ENCODE data around the gene BMPR1B. TPM values are rescaled to one million over a fixed set of nuclear protein-coding genes. Genes with fewer than 3 reads are reported as not detected.

BMPR1B gene
- total and polyA plus RNA-seq, 7 donors, result 0.07 to 2.2 (median 1.8) TPM; not detected in 2

DNA sequence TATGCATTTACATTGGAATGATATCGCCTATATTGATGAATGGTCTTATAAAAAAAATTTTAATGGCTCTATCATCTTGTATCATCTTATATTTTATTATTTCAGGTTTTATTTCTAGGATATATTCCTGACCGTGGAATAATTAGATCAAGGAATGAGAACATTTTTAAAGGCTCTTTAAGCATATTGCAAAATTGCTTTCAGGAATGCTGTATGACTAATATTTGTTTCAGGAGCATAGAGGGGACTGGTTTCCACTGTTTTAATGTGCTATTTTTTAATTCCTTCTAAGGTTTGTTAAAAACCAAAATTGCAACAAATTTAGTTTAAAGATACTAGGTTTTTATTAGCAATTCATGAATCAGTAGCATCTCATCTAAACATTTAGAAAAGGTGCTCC, 120.2 kb downstream of the BMPR1B start:
- peak overlapping the region in 1 of 4 donors; percentile 28 for H3K27ac ChIP-seq
- H3K36me3 ChIP-seq, result no peaks in the 10 kb centered on the region
- no peaks in the 10 kb centered on the region for H3K27me3 ChIP-seq
- H3K9me3 ChIP-seq, result no peaks in the 10 kb centered on the region
- H3K4me1 ChIP-seq, result no peaks in the 10 kb centered on the region
- no peak overlapping the region for H3K4me3 ChIP-seq
- intact Hi-C loops (cut with DNase I), result no loop called here
- TF ChIP-seq POLR2A (IDR thresholded peaks at IDR 0.05) (no peak), EP300 (IDR thresholded peaks at IDR 0.05) (no peak), POLR2AphosphoS5 (IDR thresholded peaks at IDR 0.05) (no peak)
- TF ChIP-seq, protein P1, sequence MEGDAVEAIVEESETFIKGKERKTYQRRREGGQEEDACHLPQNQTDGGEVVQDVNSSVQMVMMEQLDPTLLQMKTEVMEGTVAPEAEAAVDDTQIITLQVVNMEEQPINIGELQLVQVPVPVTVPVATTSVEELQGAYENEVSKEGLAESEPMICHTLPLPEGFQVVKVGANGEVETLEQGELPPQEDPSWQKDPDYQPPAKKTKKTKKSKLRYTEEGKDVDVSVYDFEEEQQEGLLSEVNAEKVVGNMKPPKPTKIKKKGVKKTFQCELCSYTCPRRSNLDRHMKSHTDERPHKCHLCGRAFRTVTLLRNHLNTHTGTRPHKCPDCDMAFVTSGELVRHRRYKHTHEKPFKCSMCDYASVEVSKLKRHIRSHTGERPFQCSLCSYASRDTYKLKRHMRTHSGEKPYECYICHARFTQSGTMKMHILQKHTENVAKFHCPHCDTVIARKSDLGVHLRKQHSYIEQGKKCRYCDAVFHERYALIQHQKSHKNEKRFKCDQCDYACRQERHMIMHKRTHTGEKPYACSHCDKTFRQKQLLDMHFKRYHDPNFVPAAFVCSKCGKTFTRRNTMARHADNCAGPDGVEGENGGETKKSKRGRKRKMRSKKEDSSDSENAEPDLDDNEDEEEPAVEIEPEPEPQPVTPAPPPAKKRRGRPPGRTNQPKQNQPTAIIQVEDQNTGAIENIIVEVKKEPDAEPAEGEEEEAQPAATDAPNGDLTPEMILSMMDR (IDR thresholded peaks at IDR 0.05), result no peak
- WGBS, 2 donors, result 86 to 98% methylated on average over 2 of the region's 2 CpGs
- no peak for DNase-seq

DNA sequence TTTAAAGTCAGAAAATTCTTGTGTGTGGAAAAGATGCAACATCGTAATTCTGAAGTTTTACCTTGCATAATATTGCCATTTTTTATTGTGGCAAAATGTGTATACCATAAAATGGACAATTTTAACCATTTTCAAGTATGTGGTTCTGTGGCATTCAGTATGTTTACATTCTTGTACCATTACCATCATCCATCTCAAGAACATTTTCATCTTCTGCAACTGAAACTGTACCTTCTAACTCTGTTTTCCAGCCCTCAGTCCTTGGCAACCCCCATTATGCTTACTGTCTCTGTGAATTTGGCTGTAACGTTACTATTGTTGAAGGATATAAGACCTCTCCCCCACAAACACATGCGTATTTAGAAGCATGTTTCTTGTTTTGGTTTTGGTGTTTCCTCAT, 123.2 kb downstream of the BMPR1B start:
- H3K36me3 ChIP-seq, result no peaks in the 10 kb centered on the region
- H3K4me3 ChIP-seq, result no peak overlapping the region
- no peaks in the 10 kb centered on the region for H3K4me1 ChIP-seq
- intact Hi-C loops (cut with DNase I), result no loop called here
- DNase-seq, result no peak
- TF ChIP-seq POLR2AphosphoS5 (IDR thresholded peaks at IDR 0.05) (no peak), POLR2A (IDR thresholded peaks at IDR 0.05) (no peak), EP300 (IDR thresholded peaks at IDR 0.05) (no peak)
- TF ChIP-seq, protein P1 (IDR thresholded peaks at IDR 0.05), result no peak
- WGBS, 2 donors, result 90 to 92% methylated on average over 3 of the region's 3 CpGs
- H3K9me3 ChIP-seq, result no peaks in the 10 kb centered on the region
- H3K27me3 ChIP-seq, result no peaks in the 10 kb centered on the region
- no peak overlapping the region for H3K27ac ChIP-seq

DNA sequence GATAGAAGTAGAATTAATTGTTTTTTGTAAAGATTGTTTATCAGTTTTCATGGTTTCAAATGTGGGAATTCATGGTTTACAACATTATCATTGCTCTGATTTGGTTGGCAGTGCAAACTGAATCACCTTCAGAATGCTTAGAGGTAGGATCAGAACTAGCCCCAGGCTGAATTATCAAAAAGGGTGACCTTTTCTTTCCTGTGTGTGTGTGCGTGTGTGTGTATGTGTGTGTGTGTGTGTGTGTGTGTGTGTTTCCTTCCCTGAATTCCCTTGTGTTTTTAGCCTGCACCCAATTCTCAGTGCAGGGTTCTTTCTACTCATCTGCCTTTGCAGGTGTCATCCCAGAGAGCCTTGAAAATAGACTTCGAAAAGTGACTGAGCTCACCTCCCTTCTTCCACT, 125.0 kb downstream of the BMPR1B start:
- Histone ChIP-seq H3K4me3 (no peak overlapping the region), H3K27ac (no peak overlapping the region), H3K4me1 (no peaks in the 10 kb centered on the region), H3K27me3 (no peaks in the 10 kb centered on the region), H3K36me3 (no peaks in the 10 kb centered on the region), H3K9me3 (no peaks in the 10 kb centered on the region)
- DNase-seq, result no peak
- 83 to 88% methylated on average over 2 of the region's 2 CpGs for WGBS, 2 donors
- TF ChIP-seq, protein P1 (IDR thresholded peaks at IDR 0.05), result no peak
- TF ChIP-seq EP300 (IDR thresholded peaks at IDR 0.05) (no peak), POLR2AphosphoS5 (IDR thresholded peaks at IDR 0.05) (no peak), POLR2A (IDR thresholded peaks at IDR 0.05) (no peak)
- intact Hi-C loops (cut with DNase I), result no loop called here

DNA sequence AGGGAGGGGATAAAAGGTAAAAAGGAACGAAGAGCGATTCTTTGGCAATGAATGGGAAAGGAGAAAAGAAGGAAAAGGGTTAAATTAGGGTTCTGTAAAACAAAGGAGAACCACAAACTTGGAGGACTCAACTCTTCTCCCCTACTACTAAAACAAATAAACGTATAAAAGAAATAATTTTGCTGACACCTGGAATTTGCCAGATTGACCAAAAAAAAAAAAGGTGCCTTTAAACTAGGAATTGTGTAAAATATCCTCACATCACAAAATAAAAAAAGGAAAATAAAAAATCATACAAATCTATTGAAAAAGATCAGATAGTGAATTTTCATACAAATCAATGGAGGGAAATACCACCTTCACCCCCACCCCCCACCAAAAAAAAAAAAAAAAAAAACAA, 129.3 kb downstream of the BMPR1B start:
- Histone ChIP-seq H3K36me3 (no peaks in the 10 kb centered on the region), H3K4me1 (no peaks in the 10 kb centered on the region), H3K4me3 (no peak overlapping the region), H3K27ac (no peak overlapping the region), H3K9me3 (no peaks in the 10 kb centered on the region), H3K27me3 (no peaks in the 10 kb centered on the region)
- 83 to 88% methylated on average over 3 of the region's 3 CpGs for WGBS, 2 donors
- no peak for DNase-seq
- no peak for TF ChIP-seq POLR2AphosphoS5 (IDR thresholded peaks at IDR 0.05)
- TF ChIP-seq, protein P1 (IDR thresholded peaks at IDR 0.05), result no peak
- no peak for TF ChIP-seq EP300 (IDR thresholded peaks at IDR 0.05)
- TF ChIP-seq POLR2A (IDR thresholded peaks at IDR 0.05), result no peak
- intact Hi-C loops (cut with DNase I), result no loop called here

DNA sequence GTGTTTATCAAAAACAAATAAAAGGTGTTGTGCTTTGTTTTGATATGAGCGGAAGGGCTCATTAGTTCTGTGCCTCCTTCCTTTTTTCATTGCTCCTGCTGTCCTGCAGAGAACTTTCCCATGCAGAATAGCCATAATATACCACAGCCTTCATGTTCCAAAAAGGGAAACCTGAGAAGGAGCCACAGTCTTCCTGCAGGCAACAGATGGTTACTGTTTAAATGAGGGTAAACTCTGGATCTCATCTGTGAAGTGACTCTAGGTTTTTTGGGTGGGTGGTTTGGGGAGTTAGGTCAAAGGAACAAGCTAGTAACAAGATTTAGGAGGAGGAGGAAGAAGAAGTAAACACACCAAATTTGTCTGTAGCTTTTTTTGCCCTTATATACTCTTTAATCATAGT, 131.8 kb downstream of the BMPR1B start:
- Histone ChIP-seq H3K27ac (peak overlapping the region in 1 of 4 donors; percentile 54), H3K9me3 (no peaks in the 10 kb centered on the region), H3K27me3 (no peaks in the 10 kb centered on the region), H3K36me3 (no peaks in the 10 kb centered on the region), H3K4me1 (no peaks in the 10 kb centered on the region), H3K4me3 (no peak overlapping the region)
- WGBS, 2 donors, result 79 to 82% methylated on average over 1 of the region's 1 CpG
- no peak for DNase-seq
- TF ChIP-seq POLR2A (IDR thresholded peaks at IDR 0.05), result no peak
- TF ChIP-seq EP300 (IDR thresholded peaks at IDR 0.05), result no peak
- TF ChIP-seq, protein P1 (IDR thresholded peaks at IDR 0.05), result no peak
- no peak for TF ChIP-seq POLR2AphosphoS5 (IDR thresholded peaks at IDR 0.05)
- intact Hi-C loops (cut with DNase I), result no loop called here
